GM12878 (cell line): ENCODE results near the gene DPM1.

Experiments
- FOXK2 ChIP-seq: fragments of 450-650 bp; IDR thresholded peaks from 2 replicates; pipeline ENCODE4 v1.6.1; 2017; ENCODE audit warnings: mild to moderate bottlenecking, moderate library complexity
- TAF1 ChIP-seq: IDR thresholded peaks from 2 replicates; pipeline ENCODE4 v1.6.1; 2011; ENCODE audit warnings: mild to moderate bottlenecking, low read depth, low read length, borderline replicate concordance
- TCF12 ChIP-seq: IDR thresholded peaks from 2 replicates; pipeline ENCODE4 v1.6.1; 2011; ENCODE audit warnings: low read depth, mild to moderate bottlenecking, low read length
- TF ChIP-seq, protein P1 (sequence below), 3 experiments: IDR thresholded peaks in 2 of 3; conservative IDR thresholded peaks in 1 of 3; 2 replicates each; pipeline ENCODE4 v1.5.1; 2011; ENCODE audit warnings: low read depth in 3 of 3, low read length in 3 of 3, mild to moderate bottlenecking in 3 of 3, control low read depth in 2 of 3, moderate library complexity in 2 of 3, inconsistent platforms in 1 of 3, mixed read lengths in 1 of 3; ENCODE audit not compliant: control insufficient read depth in 2 of 3, insufficient read depth in 1 of 3; ENCODE audit errors: extremely low read depth in 1 of 3

DNA sequence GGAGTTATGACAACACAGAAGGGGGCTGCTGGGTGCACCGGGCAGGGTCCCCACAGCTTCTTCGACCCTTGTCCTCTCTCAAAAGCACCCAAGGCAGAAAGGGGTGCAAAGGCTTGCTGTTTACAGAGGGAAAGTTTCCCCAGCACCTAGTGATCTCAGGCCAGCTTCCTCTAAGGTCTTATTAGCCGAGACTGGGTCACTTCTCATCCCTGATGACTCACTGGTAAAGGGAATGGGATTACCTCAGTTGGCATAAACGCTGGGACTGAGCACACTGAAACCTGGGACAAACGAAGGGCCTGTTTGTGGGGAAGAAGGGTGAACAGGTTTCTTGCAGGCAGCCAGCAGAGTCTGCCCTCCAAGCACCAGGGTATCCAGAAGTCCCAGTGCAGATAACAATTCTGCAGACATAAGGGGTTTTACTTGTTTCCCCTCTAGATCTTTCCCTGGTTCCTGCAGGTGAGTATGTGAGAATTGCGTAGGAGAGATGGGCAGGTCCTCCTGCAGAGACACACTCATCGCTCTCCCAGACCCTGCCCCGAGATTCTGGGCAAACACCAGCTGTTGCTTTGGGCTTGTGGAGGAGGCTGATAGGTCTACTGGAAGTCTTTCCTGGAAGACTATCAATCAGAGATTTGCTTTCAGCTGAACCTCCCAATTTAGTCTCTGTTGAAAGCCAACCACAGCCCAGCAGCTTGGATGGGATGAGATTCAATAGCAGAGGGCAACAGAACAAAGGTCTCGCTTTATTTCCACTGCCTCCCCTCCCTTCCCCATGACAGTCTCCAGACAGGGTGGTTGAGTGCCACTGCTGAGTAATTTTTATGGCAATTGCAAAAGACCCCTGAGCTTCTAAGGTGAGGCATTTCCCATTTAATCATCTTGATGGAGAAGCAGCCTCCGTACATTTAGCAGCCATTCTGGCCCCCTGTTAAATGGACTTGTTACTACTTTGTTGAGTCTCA is 38.9 kb upstream of the DPM1 start:
- TF ChIP-seq, protein P1, sequence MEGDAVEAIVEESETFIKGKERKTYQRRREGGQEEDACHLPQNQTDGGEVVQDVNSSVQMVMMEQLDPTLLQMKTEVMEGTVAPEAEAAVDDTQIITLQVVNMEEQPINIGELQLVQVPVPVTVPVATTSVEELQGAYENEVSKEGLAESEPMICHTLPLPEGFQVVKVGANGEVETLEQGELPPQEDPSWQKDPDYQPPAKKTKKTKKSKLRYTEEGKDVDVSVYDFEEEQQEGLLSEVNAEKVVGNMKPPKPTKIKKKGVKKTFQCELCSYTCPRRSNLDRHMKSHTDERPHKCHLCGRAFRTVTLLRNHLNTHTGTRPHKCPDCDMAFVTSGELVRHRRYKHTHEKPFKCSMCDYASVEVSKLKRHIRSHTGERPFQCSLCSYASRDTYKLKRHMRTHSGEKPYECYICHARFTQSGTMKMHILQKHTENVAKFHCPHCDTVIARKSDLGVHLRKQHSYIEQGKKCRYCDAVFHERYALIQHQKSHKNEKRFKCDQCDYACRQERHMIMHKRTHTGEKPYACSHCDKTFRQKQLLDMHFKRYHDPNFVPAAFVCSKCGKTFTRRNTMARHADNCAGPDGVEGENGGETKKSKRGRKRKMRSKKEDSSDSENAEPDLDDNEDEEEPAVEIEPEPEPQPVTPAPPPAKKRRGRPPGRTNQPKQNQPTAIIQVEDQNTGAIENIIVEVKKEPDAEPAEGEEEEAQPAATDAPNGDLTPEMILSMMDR (IDR thresholded peaks at IDR 0.05 in 2 of 3, conservative IDR thresholded peaks at IDR 0.05 in 1 of 3; ENCODE audit: control insufficient read depth in 2 of 3, extremely low read depth in 1 of 3, insufficient read depth in 1 of 3, low read depth in 3 of 3, low read length in 3 of 3) = no peak
- TF ChIP-seq TAF1 = no peak
- TF ChIP-seq TCF12 = no peak
- no peak for TF ChIP-seq FOXK2
